RCC 7860 (cell line): ENCODE data around the gene CMTM1.
"Not testable (repeated sequence)": the region's sequence is repeated elsewhere in the genome, so short reads cannot be mapped to it uniquely, and the experiment has no call there.

Experiments
- DNase-seq: peaks from one replicate; pipeline ENCODE4 v3.0.0-alpha.2; 2015; ENCODE audit warnings: low spot score
- FAIRE-seq: peaks from 2 replicates; lab custom pipeline; 2012; peaks lifted over from hg19 to GRCh38; lab: Jason Lieb, UNC

The CMTM1 gene

GRCh38 chr16:66610111-66610820, 44.0 kb downstream of the CMTM1 start:
- DNase-seq (no peak), FAIRE-seq (no peak)

- not testable (repeated sequence) for DNase-seq, FAIRE-seq
Observed at GRCh38 chr16:66611911-66612310, 45.7 kb downstream of the CMTM1 start.

GRCh38 chr16:66612422-66612821, 46.2 kb downstream of the CMTM1 start:
- no peak for DNase-seq
- FAIRE-seq, result no peak

GRCh38 chr16:66614161-66614802, 48.0 kb downstream of the CMTM1 start:
- no peak for DNase-seq
- no peak for FAIRE-seq

GRCh38 chr16:66616169-66616568, 49.9 kb downstream of the CMTM1 start:
- FAIRE-seq, result no peak
- no peak for DNase-seq

GRCh38 chr16:66616592-66616991, 50.4 kb downstream of the CMTM1 start:
- FAIRE-seq (peak; percentile 79), DNase-seq (peak; percentile 70)

GRCh38 chr16:66617010-66617434, 50.8 kb downstream of the CMTM1 start:
- DNase-seq, result no peak
- no peak for FAIRE-seq

- peak; percentile 8 for DNase-seq
- FAIRE-seq, result no peak
Observed at GRCh38 chr16:66617728-66618127, 51.5 kb downstream of the CMTM1 start.

GRCh38 chr16:66618588-66619375, 52.5 kb downstream of the CMTM1 start:
- peak; percentile 98 for FAIRE-seq
- DNase-seq, result peak; percentile 97

- DNase-seq (peak; percentile 75), FAIRE-seq (peak; percentile 61)
Observed at GRCh38 chr16:66619534-66620428, 53.5 kb downstream of the CMTM1 start.

- no peak for FAIRE-seq
- DNase-seq, result no peak
Observed at GRCh38 chr16:66620429-66620795, 54.2 kb downstream of the CMTM1 start.

GRCh38 chr16:66621973-66622372, 55.7 kb downstream of the CMTM1 start:
- no peak for DNase-seq
- no peak for FAIRE-seq

- DNase-seq (no peak), FAIRE-seq (no peak)
Observed at GRCh38 chr16:66622863-66623262, 56.6 kb downstream of the CMTM1 start.

GRCh38 chr16:66623755-66624154, 57.5 kb downstream of the CMTM1 start:
- DNase-seq (no peak), FAIRE-seq (no peak)

GRCh38 chr16:66627611-66628378, 61.6 kb downstream of the CMTM1 start:
- DNase-seq, FAIRE-seq: not testable (repeated sequence)
